OCI-LY3 (cell line): Measurements from ENCODE around the gene ZNF79.
A peak's percentile ranks its signal among the peaks of the same experiment; 100 is the strongest.

ENCODE experiments used
- H2AFZ ChIP-seq: fragments of 200-600, 300-600 bp; shearing (Covaris generic); 2 replicates; pipeline ENCODE4 v1.6.0; 2014; ENCODE audit warnings: antibody characterized with exemption, low read depth, low read length
- H3K27ac ChIP-seq: fragments of 200-600, 300-600 bp; sonication (generic); 2 replicates; pipeline ENCODE4 v1.5.1; 2014; ENCODE audit warnings: mild to moderate bottlenecking, low read length, moderate library complexity, mixed read lengths
- H3K27me3 ChIP-seq: fragments of 200-600, 300-600 bp; sonication (generic); 2 replicates; pipeline ENCODE4 v1.6.1; 2014; ENCODE audit warnings: low read depth, low read length, mixed read lengths
- H3K36me3 ChIP-seq: fragments of 200-600, 300-600 bp; sonication (generic); replicated peaks from 2 replicates; pipeline ENCODE3; 2014; ENCODE audit warnings: low read depth, low read length, mixed read lengths
- H3K4me1 ChIP-seq: fragments of 300-600, 200-600 bp; sonication (generic); 2 replicates; pipeline ENCODE4 v1.6.1; 2014; ENCODE audit warnings: low read length, mixed read lengths
- H3K4me2 ChIP-seq: fragments of 200-600, 300-600 bp; sonication (generic); 2 replicates; pipeline ENCODE4 v1.6.1; 2014; ENCODE audit warnings: low read length, mixed read lengths
- H3K4me3 ChIP-seq: fragments of 300-600, 200-600 bp; sonication (generic); 2 replicates; pipeline ENCODE4 v1.5.1; 2014; ENCODE audit warnings: antibody characterized with exemption, mild to moderate bottlenecking, low read length, moderate library complexity
- H3K79me2 ChIP-seq: fragments of 300-600, 200-600 bp; shearing (Covaris generic); 2 replicates; pipeline ENCODE4 v1.6.1; 2014; ENCODE audit warnings: mild to moderate bottlenecking, low read length, mixed read lengths
- H3K9ac ChIP-seq: fragments of 300-600, 200-600 bp; shearing (Covaris generic); 2 replicates; pipeline ENCODE4 v1.6.0; 2014; ENCODE audit warnings: mild to moderate bottlenecking, low read length, moderate library complexity
- H3K9me3 ChIP-seq: fragments of 200-600, 300-600 bp; shearing (Covaris generic); 2 replicates; pipeline ENCODE4 v1.6.1; 2014; ENCODE audit warnings: low read length, mixed read lengths; ENCODE audit not compliant: insufficient read depth
- H4K20me1 ChIP-seq: fragments of 200-600, 300-600 bp; sonication (generic); 2 replicates; pipeline ENCODE4 v1.6.1; 2016; ENCODE audit warnings: low read length, mixed read lengths; ENCODE audit not compliant: insufficient read depth
- EZH2phosphoT487 ChIP-seq: fragments of 200-600 bp; shearing (Covaris generic); IDR thresholded peaks from 2 replicates; pipeline ENCODE4 v1.6.1; 2018; ENCODE audit warnings: antibody characterized with exemption, mixed run types, low read depth
- TF ChIP-seq, protein P1 (sequence below): fragments of 200-600, 300-600 bp; sonication (generic); IDR thresholded peaks from 2 replicates; pipeline ENCODE4 v1.5.1; 2014; ENCODE audit warnings: antibody characterized with exemption, low read length, low read depth

Gene ZNF79

GRCh38 chr9:127422133-127422782 lies 1.9 kb upstream of the ZNF79 start:
- Histone ChIP-seq H3K79me2 (peaks cover 43% of the 10 kb centered on the region), H3K9me3 (no peaks in the 10 kb centered on the region), H3K4me3 (no peak overlapping the region), H4K20me1 (no peaks in the 10 kb centered on the region), H3K27me3 (no peaks in the 10 kb centered on the region), H2AFZ (no peak overlapping the region), H3K27ac (no peak overlapping the region), H3K36me3 (peaks cover 5% of the 10 kb centered on the region), H3K9ac (no peak overlapping the region), H3K4me2 (no peak overlapping the region), H3K4me1 (peaks cover 15% of the 10 kb centered on the region)
- TF ChIP-seq EZH2phosphoT487: no peak
- TF ChIP-seq, protein P1, sequence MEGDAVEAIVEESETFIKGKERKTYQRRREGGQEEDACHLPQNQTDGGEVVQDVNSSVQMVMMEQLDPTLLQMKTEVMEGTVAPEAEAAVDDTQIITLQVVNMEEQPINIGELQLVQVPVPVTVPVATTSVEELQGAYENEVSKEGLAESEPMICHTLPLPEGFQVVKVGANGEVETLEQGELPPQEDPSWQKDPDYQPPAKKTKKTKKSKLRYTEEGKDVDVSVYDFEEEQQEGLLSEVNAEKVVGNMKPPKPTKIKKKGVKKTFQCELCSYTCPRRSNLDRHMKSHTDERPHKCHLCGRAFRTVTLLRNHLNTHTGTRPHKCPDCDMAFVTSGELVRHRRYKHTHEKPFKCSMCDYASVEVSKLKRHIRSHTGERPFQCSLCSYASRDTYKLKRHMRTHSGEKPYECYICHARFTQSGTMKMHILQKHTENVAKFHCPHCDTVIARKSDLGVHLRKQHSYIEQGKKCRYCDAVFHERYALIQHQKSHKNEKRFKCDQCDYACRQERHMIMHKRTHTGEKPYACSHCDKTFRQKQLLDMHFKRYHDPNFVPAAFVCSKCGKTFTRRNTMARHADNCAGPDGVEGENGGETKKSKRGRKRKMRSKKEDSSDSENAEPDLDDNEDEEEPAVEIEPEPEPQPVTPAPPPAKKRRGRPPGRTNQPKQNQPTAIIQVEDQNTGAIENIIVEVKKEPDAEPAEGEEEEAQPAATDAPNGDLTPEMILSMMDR: no peak

DNA sequence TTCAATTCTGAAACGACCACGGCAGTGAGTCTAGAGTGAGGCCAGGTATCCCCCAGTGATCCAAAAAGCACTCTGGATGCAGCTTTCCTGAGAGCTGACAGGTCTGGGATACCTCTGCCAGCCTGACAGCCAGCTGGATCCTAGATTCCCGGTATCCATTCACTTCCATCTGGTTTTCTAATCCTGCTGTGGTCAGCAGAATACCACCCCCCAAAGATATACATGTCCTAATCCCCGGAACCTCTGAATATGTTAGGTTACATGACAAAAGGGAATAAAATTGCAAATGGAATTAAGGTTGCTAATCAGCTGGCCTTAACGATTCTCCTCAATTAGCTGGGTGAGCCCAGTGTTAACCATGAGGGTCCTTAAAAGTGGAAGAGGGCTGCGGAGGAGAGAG lies 1.4 kb upstream of the ZNF79 start:
- TF ChIP-seq EZH2phosphoT487: no peak
- TF ChIP-seq, protein P1: no peak
- Histone ChIP-seq H3K4me2 (peak overlapping the region; percentile 99), H3K4me1 (peaks cover 15% of the 10 kb centered on the region), H3K9ac (peak overlapping the region; percentile 97; the same call in 1 of the 2 replicates), H3K4me3 (peak overlapping the region; percentile 98), H2AFZ (no peak overlapping the region), H3K27ac (no peak overlapping the region), H3K27me3 (no peaks in the 10 kb centered on the region), H3K36me3 (peaks cover 5% of the 10 kb centered on the region), H3K79me2 (peaks cover 47% of the 10 kb centered on the region), H3K9me3 (no peaks in the 10 kb centered on the region), H4K20me1 (no peaks in the 10 kb centered on the region)

DNA sequence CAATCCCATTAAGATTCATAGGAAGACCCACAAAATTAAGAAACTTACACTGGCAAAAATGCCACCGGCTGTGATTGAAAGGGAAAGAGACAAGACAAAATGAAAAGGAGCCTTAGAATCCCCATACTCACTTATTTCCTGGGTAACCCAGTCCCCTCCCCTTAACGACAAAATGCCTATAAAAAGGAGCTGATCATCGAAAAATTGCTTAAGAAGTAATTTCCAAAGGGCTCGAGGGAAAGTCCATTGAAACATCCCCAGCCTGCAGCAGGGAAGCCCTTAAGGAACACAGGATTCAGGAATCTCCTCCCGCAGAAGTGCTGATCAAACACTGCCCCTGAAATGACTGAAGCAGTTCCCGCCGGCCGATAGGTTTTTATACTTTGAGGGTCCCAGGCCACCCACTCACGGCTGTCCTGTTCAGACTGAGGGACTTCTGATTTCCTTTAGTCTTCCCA lies 677 bp upstream of the ZNF79 start:
- Histone ChIP-seq H3K4me3 (peak overlapping the region; percentile 98), H3K4me1 (peaks cover 15% of the 10 kb centered on the region), H3K9me3 (no peaks in the 10 kb centered on the region), H4K20me1 (no peaks in the 10 kb centered on the region), H3K9ac (peak overlapping the region; percentile 97), H3K4me2 (peak overlapping the region; percentile 99), H3K27ac (peak overlapping the region; percentile 60), H3K36me3 (peaks cover 5% of the 10 kb centered on the region), H3K27me3 (no peaks in the 10 kb centered on the region), H2AFZ (peak overlapping the region; percentile 89), H3K79me2 (peaks cover 50% of the 10 kb centered on the region)
- TF ChIP-seq, protein P1: no peak
- no peak for TF ChIP-seq EZH2phosphoT487

DNA sequence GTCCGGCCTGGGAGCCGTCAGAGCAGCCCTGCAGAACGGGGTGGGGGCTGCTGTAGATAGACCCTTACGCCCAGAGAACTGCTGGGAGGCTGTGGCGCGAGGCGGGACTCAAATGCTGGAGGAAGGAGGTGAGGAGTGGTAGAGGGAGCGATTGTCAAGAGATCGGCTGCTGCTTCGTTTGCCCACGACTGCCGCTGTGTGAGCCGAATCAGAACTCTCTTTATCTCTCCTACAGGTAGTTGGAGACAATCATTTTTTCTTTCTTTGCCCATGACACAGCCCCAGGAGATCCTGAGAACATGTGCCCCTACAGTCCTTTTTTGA lies 456 bp downstream of the ZNF79 start:
- peaks cover 5% of the 10 kb centered on the region for H3K36me3 ChIP-seq
- H3K4me3 ChIP-seq: peak overlapping the region; percentile 98
- H3K9ac ChIP-seq: peak overlapping the region; percentile 97
- TF ChIP-seq, protein P1: no peak
- no peak for TF ChIP-seq EZH2phosphoT487
- peak overlapping the region; percentile 60 for H3K27ac ChIP-seq
- H3K27me3 ChIP-seq: no peaks in the 10 kb centered on the region
- peaks cover 15% of the 10 kb centered on the region for H3K4me1 ChIP-seq
- peak overlapping the region; percentile 99 for H3K4me2 ChIP-seq
- H2AFZ ChIP-seq: peak overlapping the region; percentile 89
- no peaks in the 10 kb centered on the region for H3K9me3 ChIP-seq
- H3K79me2 ChIP-seq: peaks cover 50% of the 10 kb centered on the region
- H4K20me1 ChIP-seq: no peaks in the 10 kb centered on the region
